MM.1S (cell line): ENCODE results near the gene KNOP1.

Experiments used
- CTCF ChIP-seq: fragments of 300-600 bp; sonication (generic); IDR thresholded peaks from 2 replicates; pipeline ENCODE4 v1.5.1; 2016; ENCODE audit warnings: antibody characterized with exemption, low read length, mixed read lengths
- EZH2 ChIP-seq: fragments of 300-600 bp; sonication (generic); optimal IDR thresholded peaks from 2 replicates; pipeline ENCODE3; 2017; ENCODE audit warnings: low read depth, mild to moderate bottlenecking, antibody characterized with exemption, low read length, mixed read lengths
- EZH2phosphoT487 ChIP-seq: fragments of 300-600 bp; sonication (generic); IDR thresholded peaks from 2 replicates; pipeline ENCODE4 v1.6.1; 2018; ENCODE audit warnings: antibody characterized with exemption, low read length

- TF ChIP-seq CTCF, result no peak
- no peak for TF ChIP-seq EZH2phosphoT487
- no peak for TF ChIP-seq EZH2
Observed at GRCh38 chr16:19690196-19690595, 27.8 kb downstream of the KNOP1 start.
